Omental fat pad (tissue), 4 donors: ENCODE measurements around the gene DRAP1. TPM values are rescaled to one million over a fixed set of nuclear protein-coding genes. Genes with fewer than 3 reads are reported as not detected.

Experiments used
- ATAC-seq: fragments of 150-250 bp; one replicate; pipeline ENCODE4 v1.9.1; 2016; ENCODE audit warnings: mild to moderate bottlenecking, moderate library complexity; ENCODE audit not compliant: low FRiP score
- DNase-seq: peaks from one replicate; pipeline ENCODE4 v3.0.0-alpha.2; 2019; ENCODE audit warnings: low spot score
- CTCF ChIP-seq, 3 donors: fragments of 450-650 bp; IDR thresholded peaks; one replicate each; pipeline ENCODE4 v1.5.1; 2016 to 2017; ENCODE audit warnings: antibody characterized with exemption in 3 of 3, mild to moderate bottlenecking in 3 of 3, moderate library complexity in 2 of 3
- total RNA-seq, 4 donors: library from RNA; depleted of rRNA; stranded (reverse); fragments of >200 nt; gene quantifications; one replicate each; pipeline ENCODE4 v1.1.0, GENCODE V29; 2016

DRAP1 gene
- total RNA-seq, 4 donors from 2014 or later = 53.0 to 88.6 (median 72.5) TPM

GRCh38 chr11:65952052-65952521 lies 32.9 kb downstream of the DRAP1 start:
- TF ChIP-seq CTCF (IDR thresholded peaks at IDR 0.05) = no peak
- DNase-seq = no peak
- ATAC-seq = no peak

- DNase-seq (no peak), ATAC-seq (no peak)
- no peak for TF ChIP-seq CTCF (IDR thresholded peaks at IDR 0.05)
Measured at GRCh38 chr11:65953471-65953870, 34.2 kb downstream of the DRAP1 start.

- no peak for ATAC-seq
Measured at GRCh38 chr11:65954771-65955170, 35.5 kb downstream of the DRAP1 start.

GRCh38 chr11:65958291-65958690 lies 39.1 kb downstream of the DRAP1 start:
- ATAC-seq (no peak), DNase-seq (no peak)
- TF ChIP-seq CTCF (IDR thresholded peaks at IDR 0.05) = no peak

More at GRCh38 chr11:65954771-65955170, 35.5 kb downstream of the DRAP1 start:
- DNase-seq = no peak
- no peak for TF ChIP-seq CTCF (IDR thresholded peaks at IDR 0.05)

- no peak for TF ChIP-seq CTCF (IDR thresholded peaks at IDR 0.05)
- ATAC-seq = no peak
- no peak for DNase-seq
Measured at GRCh38 chr11:65958774-65959420, 39.7 kb downstream of the DRAP1 start.

GRCh38 chr11:65960824-65961266 lies 41.6 kb downstream of the DRAP1 start:
- TF ChIP-seq CTCF (IDR thresholded peaks at IDR 0.05) = no peak
- ATAC-seq (no peak), DNase-seq (no peak)
